ENCODE data around the gene DNER. TPM values are rescaled to one million over a fixed set of nuclear protein-coding genes. Genes with fewer than 3 reads are reported as not detected.
"Not testable (repeated sequence)": the region's sequence is repeated elsewhere in the genome, so short reads cannot be mapped to it uniquely, and the experiment has no call there.

The DNER gene
- not detected in 2 replicates for total RNA-seq

- intact Hi-C loops (cut with micrococcal nuclease), result no loop called here
- H3K9me3 Mint-ChIP-seq, result no peaks in the 10 kb centered on the region
- H3K27ac Mint-ChIP-seq, result no peak within 1 kb of the TSS
- H3K36me3 Mint-ChIP-seq (ENCODE audit: low read depth), result no peaks in the 10 kb centered on the region
- no peak for TF ChIP-seq CTCF (IDR thresholded peaks at IDR 0.05)
- ChIA-PET POLR2A (no interaction called here), CTCF (no interaction called here)
- peaks cover 56% of the 10 kb centered on the region for H3K27me3 Mint-ChIP-seq
- peak; percentile 87 for ATAC-seq (ENCODE audit: low read depth)
- H3K4me3 Mint-ChIP-seq, result peak within 1 kb of the TSS; percentile 56
- H3K4me1 Mint-ChIP-seq, result peaks cover 18% of the 10 kb centered on the region
- peak; percentile 33 for DNase-seq
Measured at GRCh38 chr2:229714080-229714735, at the start of gene DNER. Gene DNER, minus strand, starts transcription at chr2:229714555. Its CDS starts 132 bp downstream, at chr2:229714423.

- ChIA-PET CTCF (no interaction called here), POLR2A (no interaction called here)
- H3K4me3 Mint-ChIP-seq, result no peak overlapping the region
- ATAC-seq (ENCODE audit: low read depth) (no peak), DNase-seq (no peak)
- H3K4me1 Mint-ChIP-seq, result no peaks in the 10 kb centered on the region
- intact Hi-C loops (cut with micrococcal nuclease), result no loop called here
- H3K27ac Mint-ChIP-seq, result no peak overlapping the region
- H3K27me3 Mint-ChIP-seq, result no peaks in the 10 kb centered on the region
- H3K36me3 Mint-ChIP-seq (ENCODE audit: low read depth), result peaks cover 33% of the 10 kb centered on the region
- no peak for TF ChIP-seq CTCF (IDR thresholded peaks at IDR 0.05)
- no peaks in the 10 kb centered on the region for H3K9me3 Mint-ChIP-seq
Measured at GRCh38 chr2:229761663-229762062, 47.3 kb upstream of the DNER start.

- H3K27ac Mint-ChIP-seq; ATAC-seq (ENCODE audit: low read depth); H3K4me3 Mint-ChIP-seq; DNase-seq; H3K36me3 Mint-ChIP-seq (ENCODE audit: low read depth); CTCF ChIA-PET; H3K4me1 Mint-ChIP-seq; intact Hi-C loops (cut with micrococcal nuclease); H3K9me3 Mint-ChIP-seq; H3K27me3 Mint-ChIP-seq; POLR2A ChIA-PET: not testable (repeated sequence)
Measured at GRCh38 chr2:229757462-229757861, 43.1 kb upstream of the DNER start.

GRCh38 chr2:229752970-229753729 lies 38.8 kb upstream of the DNER start:
- CTCF ChIA-PET, result no interaction called here

GRCh38 chr2:229749779-229750178 lies 35.4 kb upstream of the DNER start:
- no peaks in the 10 kb centered on the region for H3K9me3 Mint-ChIP-seq
- DNase-seq, result no peak
- intact Hi-C loops (cut with micrococcal nuclease), result no loop called here
- no peak overlapping the region for H3K27ac Mint-ChIP-seq
- H3K36me3 Mint-ChIP-seq (ENCODE audit: low read depth), result no peaks in the 10 kb centered on the region
- H3K4me1 Mint-ChIP-seq, result peaks cover 3% of the 10 kb centered on the region
- CTCF ChIA-PET, result no interaction called here
- no peak for ATAC-seq (ENCODE audit: low read depth)
- no peak for TF ChIP-seq CTCF (IDR thresholded peaks at IDR 0.05)
- no peaks in the 10 kb centered on the region for H3K27me3 Mint-ChIP-seq
- POLR2A ChIA-PET, result no interaction called here
- no peak overlapping the region for H3K4me3 Mint-ChIP-seq

More at GRCh38 chr2:229752970-229753729, 38.8 kb upstream of the DNER start:
- TF ChIP-seq CTCF (IDR thresholded peaks at IDR 0.05), result no peak
- no peaks in the 10 kb centered on the region for H3K36me3 Mint-ChIP-seq (ENCODE audit: low read depth)
- intact Hi-C loops (cut with micrococcal nuclease), result no loop called here
- POLR2A ChIA-PET, result no interaction called here
- H3K4me3 Mint-ChIP-seq, result no peak overlapping the region
- H3K27me3 Mint-ChIP-seq, result no peaks in the 10 kb centered on the region
- no peak for ATAC-seq (ENCODE audit: low read depth)
- no peak for DNase-seq
- no peak overlapping the region for H3K27ac Mint-ChIP-seq
- H3K9me3 Mint-ChIP-seq, result no peaks in the 10 kb centered on the region
- H3K4me1 Mint-ChIP-seq, result peaks cover 3% of the 10 kb centered on the region
